OCI-LY3 (cell line): ENCODE measurements around the gene ZNF407.

Experiments
- H2AFZ ChIP-seq: fragments of 200-600, 300-600 bp; shearing (Covaris generic); 2 replicates; pipeline ENCODE4 v1.6.0; 2014; ENCODE audit warnings: antibody characterized with exemption, low read depth, low read length
- H3K27ac ChIP-seq: fragments of 200-600, 300-600 bp; sonication (generic); 2 replicates; pipeline ENCODE4 v1.5.1; 2014; ENCODE audit warnings: mild to moderate bottlenecking, low read length, moderate library complexity, mixed read lengths
- H3K27me3 ChIP-seq: fragments of 200-600, 300-600 bp; sonication (generic); 2 replicates; pipeline ENCODE4 v1.6.1; 2014; ENCODE audit warnings: low read depth, low read length, mixed read lengths
- H3K36me3 ChIP-seq: fragments of 200-600, 300-600 bp; sonication (generic); replicated peaks from 2 replicates; pipeline ENCODE3; 2014; ENCODE audit warnings: low read depth, low read length, mixed read lengths
- H3K4me1 ChIP-seq: fragments of 300-600, 200-600 bp; sonication (generic); 2 replicates; pipeline ENCODE4 v1.6.1; 2014; ENCODE audit warnings: low read length, mixed read lengths
- H3K4me2 ChIP-seq: fragments of 200-600, 300-600 bp; sonication (generic); 2 replicates; pipeline ENCODE4 v1.6.1; 2014; ENCODE audit warnings: low read length, mixed read lengths
- H3K4me3 ChIP-seq: fragments of 300-600, 200-600 bp; sonication (generic); 2 replicates; pipeline ENCODE4 v1.5.1; 2014; ENCODE audit warnings: antibody characterized with exemption, mild to moderate bottlenecking, low read length, moderate library complexity
- H3K79me2 ChIP-seq: fragments of 300-600, 200-600 bp; shearing (Covaris generic); 2 replicates; pipeline ENCODE4 v1.6.1; 2014; ENCODE audit warnings: mild to moderate bottlenecking, low read length, mixed read lengths
- H3K9ac ChIP-seq: fragments of 300-600, 200-600 bp; shearing (Covaris generic); 2 replicates; pipeline ENCODE4 v1.6.0; 2014; ENCODE audit warnings: mild to moderate bottlenecking, low read length, moderate library complexity
- H3K9me3 ChIP-seq: fragments of 200-600, 300-600 bp; shearing (Covaris generic); 2 replicates; pipeline ENCODE4 v1.6.1; 2014; ENCODE audit warnings: low read length, mixed read lengths; ENCODE audit not compliant: insufficient read depth
- H4K20me1 ChIP-seq: fragments of 200-600, 300-600 bp; sonication (generic); 2 replicates; pipeline ENCODE4 v1.6.1; 2016; ENCODE audit warnings: low read length, mixed read lengths; ENCODE audit not compliant: insufficient read depth
- EZH2phosphoT487 ChIP-seq: fragments of 200-600 bp; shearing (Covaris generic); IDR thresholded peaks from 2 replicates; pipeline ENCODE4 v1.6.1; 2018; ENCODE audit warnings: antibody characterized with exemption, mixed run types, low read depth
- TF ChIP-seq, protein P1 (sequence below): fragments of 200-600, 300-600 bp; sonication (generic); IDR thresholded peaks from 2 replicates; pipeline ENCODE4 v1.5.1; 2014; ENCODE audit warnings: antibody characterized with exemption, low read length, low read depth

Gene ZNF407

GRCh38 chr18:74826572-74826971 lies 228.9 kb downstream of the ZNF407 start:
- no peak for TF ChIP-seq EZH2phosphoT487
- TF ChIP-seq, protein P1, sequence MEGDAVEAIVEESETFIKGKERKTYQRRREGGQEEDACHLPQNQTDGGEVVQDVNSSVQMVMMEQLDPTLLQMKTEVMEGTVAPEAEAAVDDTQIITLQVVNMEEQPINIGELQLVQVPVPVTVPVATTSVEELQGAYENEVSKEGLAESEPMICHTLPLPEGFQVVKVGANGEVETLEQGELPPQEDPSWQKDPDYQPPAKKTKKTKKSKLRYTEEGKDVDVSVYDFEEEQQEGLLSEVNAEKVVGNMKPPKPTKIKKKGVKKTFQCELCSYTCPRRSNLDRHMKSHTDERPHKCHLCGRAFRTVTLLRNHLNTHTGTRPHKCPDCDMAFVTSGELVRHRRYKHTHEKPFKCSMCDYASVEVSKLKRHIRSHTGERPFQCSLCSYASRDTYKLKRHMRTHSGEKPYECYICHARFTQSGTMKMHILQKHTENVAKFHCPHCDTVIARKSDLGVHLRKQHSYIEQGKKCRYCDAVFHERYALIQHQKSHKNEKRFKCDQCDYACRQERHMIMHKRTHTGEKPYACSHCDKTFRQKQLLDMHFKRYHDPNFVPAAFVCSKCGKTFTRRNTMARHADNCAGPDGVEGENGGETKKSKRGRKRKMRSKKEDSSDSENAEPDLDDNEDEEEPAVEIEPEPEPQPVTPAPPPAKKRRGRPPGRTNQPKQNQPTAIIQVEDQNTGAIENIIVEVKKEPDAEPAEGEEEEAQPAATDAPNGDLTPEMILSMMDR: no peak
- H3K36me3 ChIP-seq: no peaks in the 10 kb centered on the region
- peaks cover 26% of the 10 kb centered on the region for H3K4me1 ChIP-seq
- H3K9me3 ChIP-seq: no peaks in the 10 kb centered on the region
- no peaks in the 10 kb centered on the region for H3K79me2 ChIP-seq
- no peak overlapping the region for H3K27ac ChIP-seq
- H2AFZ ChIP-seq: no peak overlapping the region
- no peak overlapping the region for H3K4me2 ChIP-seq
- no peak overlapping the region for H3K9ac ChIP-seq
- H4K20me1 ChIP-seq: peaks cover 43% of the 10 kb centered on the region
- H3K4me3 ChIP-seq: no peak overlapping the region
- peaks cover 21% of the 10 kb centered on the region for H3K27me3 ChIP-seq

- peaks cover 26% of the 10 kb centered on the region for H3K4me1 ChIP-seq
- TF ChIP-seq, protein P1: no peak
- TF ChIP-seq EZH2phosphoT487: no peak
- no peak overlapping the region for H3K27ac ChIP-seq
- no peaks in the 10 kb centered on the region for H3K36me3 ChIP-seq
- no peak overlapping the region for H2AFZ ChIP-seq
- H3K4me2 ChIP-seq: no peak overlapping the region
- no peaks in the 10 kb centered on the region for H3K79me2 ChIP-seq
- no peak overlapping the region for H3K9ac ChIP-seq
- no peaks in the 10 kb centered on the region for H3K9me3 ChIP-seq
- H3K4me3 ChIP-seq: no peak overlapping the region
- H4K20me1 ChIP-seq: peaks cover 45% of the 10 kb centered on the region
- peaks cover 21% of the 10 kb centered on the region for H3K27me3 ChIP-seq
These were observed 230.5 kb downstream of the ZNF407 start for GRCh38 chr18:74828200-74828599.

DNA sequence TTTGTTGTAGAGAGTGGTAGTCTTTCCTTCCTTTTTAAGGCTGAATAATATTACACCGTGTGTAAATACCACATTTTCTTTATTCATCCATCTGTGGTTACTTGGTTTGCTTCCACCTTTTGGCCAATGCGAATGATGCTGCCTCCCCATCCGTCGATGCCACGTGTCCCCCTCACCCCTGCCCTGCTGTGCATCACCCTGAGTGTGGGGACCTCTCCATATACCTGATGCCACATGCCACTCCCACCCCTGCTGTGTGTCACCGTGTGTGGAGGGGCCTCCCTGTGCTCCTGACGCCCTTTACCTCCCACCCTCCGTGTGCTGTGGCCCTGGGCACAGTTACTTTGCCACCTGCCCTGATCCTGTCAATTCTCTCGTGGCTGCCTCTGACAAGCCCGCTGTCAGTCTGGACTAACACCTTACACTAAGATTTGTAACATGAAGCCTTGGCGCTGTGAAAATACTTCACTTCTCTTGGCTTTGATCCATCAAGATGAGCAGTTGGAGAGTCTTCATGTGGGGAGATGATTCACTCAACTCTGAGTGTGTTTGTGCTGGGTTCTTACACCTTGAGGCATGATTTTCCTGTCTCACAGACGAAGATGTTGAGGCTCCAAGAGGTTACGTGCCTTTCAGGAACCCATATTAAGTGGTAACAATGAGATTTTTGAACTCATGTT lies 234.0 kb downstream of the ZNF407 start:
- H3K4me3 ChIP-seq: no peak overlapping the region
- peaks cover 11% of the 10 kb centered on the region for H3K27me3 ChIP-seq
- no peaks in the 10 kb centered on the region for H3K9me3 ChIP-seq
- peaks cover 43% of the 10 kb centered on the region for H4K20me1 ChIP-seq
- H3K27ac ChIP-seq: no peak overlapping the region
- H3K36me3 ChIP-seq: no peaks in the 10 kb centered on the region
- no peak overlapping the region for H3K4me2 ChIP-seq
- H3K9ac ChIP-seq: no peak overlapping the region
- H3K4me1 ChIP-seq: peaks cover 21% of the 10 kb centered on the region
- TF ChIP-seq, protein P1: no peak
- TF ChIP-seq EZH2phosphoT487: no peak
- H2AFZ ChIP-seq: no peak overlapping the region
- no peaks in the 10 kb centered on the region for H3K79me2 ChIP-seq

DNA sequence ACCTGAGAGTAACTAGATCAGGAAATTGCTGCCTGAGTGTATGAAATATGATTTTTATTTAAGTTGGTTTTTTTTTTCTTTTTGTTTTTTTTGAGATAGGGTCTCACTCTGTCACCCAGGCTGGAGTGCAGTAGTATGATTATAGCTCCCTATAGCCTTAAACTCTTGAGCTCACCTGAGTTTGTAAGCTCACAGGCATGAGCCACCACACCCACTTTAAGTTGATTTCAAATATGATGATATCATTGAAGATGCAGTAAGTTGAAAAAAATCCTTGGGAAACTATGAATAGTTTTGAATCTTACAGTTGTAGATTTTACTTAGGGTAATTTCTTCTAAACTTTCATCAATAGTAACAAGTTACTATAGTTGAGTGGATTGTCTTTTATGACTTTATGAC lies 234.7 kb downstream of the ZNF407 start:
- H3K4me3 ChIP-seq: no peak overlapping the region
- no peaks in the 10 kb centered on the region for H3K36me3 ChIP-seq
- peaks cover 10% of the 10 kb centered on the region for H3K27me3 ChIP-seq
- H3K9ac ChIP-seq: no peak overlapping the region
- no peak overlapping the region for H3K4me2 ChIP-seq
- no peak overlapping the region for H3K27ac ChIP-seq
- peaks cover 41% of the 10 kb centered on the region for H4K20me1 ChIP-seq
- TF ChIP-seq, protein P1: no peak
- no peak for TF ChIP-seq EZH2phosphoT487
- H2AFZ ChIP-seq: no peak overlapping the region
- H3K9me3 ChIP-seq: no peaks in the 10 kb centered on the region
- H3K4me1 ChIP-seq: peaks cover 21% of the 10 kb centered on the region
- no peaks in the 10 kb centered on the region for H3K79me2 ChIP-seq
